ENCODE data around the gene RLF. TPM values are rescaled to one million over a fixed set of nuclear protein-coding genes. Genes with fewer than 3 reads are reported as not detected.

The RLF gene
- total RNA-seq, 4 donors from 2014 or later: 15.1 to 23.7 (median 21.2) TPM

DNA sequence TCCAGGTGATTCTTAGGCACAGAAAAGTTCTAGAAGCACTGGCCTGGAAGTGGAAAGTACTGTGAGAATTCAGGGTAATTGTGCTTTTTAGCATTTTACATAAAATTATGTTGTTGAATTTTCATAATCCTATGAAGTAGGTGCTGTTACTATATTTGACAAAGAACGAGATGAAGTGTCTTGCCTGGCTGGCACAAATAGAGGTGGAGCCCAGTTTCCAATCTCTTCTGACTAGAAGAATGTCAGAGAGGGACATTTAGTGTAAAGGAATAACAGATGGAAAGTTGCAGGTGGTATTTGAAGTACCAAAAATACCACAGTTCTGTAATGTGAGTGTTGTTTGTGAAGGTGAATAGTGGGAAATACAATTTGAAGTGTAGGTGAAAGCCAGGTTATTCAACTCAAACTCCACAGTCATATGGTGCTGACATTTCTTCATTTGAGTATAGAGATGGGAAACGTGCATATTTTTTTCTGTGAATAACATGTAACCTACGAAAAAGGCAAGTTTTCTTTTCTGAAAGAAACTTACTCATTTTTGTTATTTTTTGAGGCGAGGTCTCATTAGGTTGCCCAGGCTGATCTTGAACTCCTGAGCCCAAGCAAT, 83.1 kb downstream of the RLF start:
- Histone ChIP-seq H3K27me3 (no peaks in the 10 kb centered on the region), H3K9me3 (no peaks in the 10 kb centered on the region), H3K4me3 (no peak overlapping the region), H3K27ac (replicated peaks in 1 of 4) (no peak overlapping the region), H3K4me1 (peaks cover 0 to 5% (median 0%) of the 10 kb centered on the region in 4 donors), H3K36me3 (peaks cover 0 to 3% (median under 1%) of the 10 kb centered on the region in 4 donors)
- DNase-seq (ENCODE audit: extremely low spot score): no peak
- TF ChIP-seq EP300 (IDR thresholded peaks at IDR 0.05) (no peak), POLR2A (IDR thresholded peaks at IDR 0.05; ENCODE audit: low read depth) (no peak), POLR2AphosphoS5 (IDR thresholded peaks at IDR 0.05) (no peak)
- TF ChIP-seq, protein P1, sequence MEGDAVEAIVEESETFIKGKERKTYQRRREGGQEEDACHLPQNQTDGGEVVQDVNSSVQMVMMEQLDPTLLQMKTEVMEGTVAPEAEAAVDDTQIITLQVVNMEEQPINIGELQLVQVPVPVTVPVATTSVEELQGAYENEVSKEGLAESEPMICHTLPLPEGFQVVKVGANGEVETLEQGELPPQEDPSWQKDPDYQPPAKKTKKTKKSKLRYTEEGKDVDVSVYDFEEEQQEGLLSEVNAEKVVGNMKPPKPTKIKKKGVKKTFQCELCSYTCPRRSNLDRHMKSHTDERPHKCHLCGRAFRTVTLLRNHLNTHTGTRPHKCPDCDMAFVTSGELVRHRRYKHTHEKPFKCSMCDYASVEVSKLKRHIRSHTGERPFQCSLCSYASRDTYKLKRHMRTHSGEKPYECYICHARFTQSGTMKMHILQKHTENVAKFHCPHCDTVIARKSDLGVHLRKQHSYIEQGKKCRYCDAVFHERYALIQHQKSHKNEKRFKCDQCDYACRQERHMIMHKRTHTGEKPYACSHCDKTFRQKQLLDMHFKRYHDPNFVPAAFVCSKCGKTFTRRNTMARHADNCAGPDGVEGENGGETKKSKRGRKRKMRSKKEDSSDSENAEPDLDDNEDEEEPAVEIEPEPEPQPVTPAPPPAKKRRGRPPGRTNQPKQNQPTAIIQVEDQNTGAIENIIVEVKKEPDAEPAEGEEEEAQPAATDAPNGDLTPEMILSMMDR (IDR thresholded peaks at IDR 0.05): no peak
- 70% methylated on average over 4 of the region's 4 CpGs for WGBS
- intact Hi-C loops (cut with DNase I): no loop called here

DNA sequence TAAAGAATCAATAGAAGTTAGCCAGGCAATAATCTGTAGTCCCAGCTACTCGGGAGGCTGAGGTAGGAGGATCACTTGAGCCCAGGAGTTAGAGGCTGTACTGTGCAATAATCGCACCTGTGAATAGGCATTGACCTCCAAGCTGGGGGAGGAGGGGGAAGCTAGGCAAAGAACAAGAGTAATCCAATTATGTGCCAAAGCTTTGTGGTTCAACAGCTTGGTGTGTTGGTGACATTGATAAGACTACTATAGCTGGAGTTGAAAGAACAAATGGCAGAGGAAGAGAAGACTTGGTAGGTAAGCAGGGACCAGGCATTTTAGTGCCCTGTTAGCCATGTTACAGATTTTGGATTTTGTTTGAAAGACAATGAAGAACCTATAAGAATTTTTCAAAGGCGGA, 84.5 kb downstream of the RLF start:
- intact Hi-C loops (cut with DNase I): no loop called here
- no peak for DNase-seq (ENCODE audit: extremely low spot score)
- H3K27ac ChIP-seq (replicated peaks in 1 of 4): no peak overlapping the region
- H3K36me3 ChIP-seq: no peaks in the 10 kb centered on the region
- H3K4me1 ChIP-seq: peaks cover 0 to 5% (median 0%) of the 10 kb centered on the region in 4 donors
- H3K4me3 ChIP-seq: no peak overlapping the region
- WGBS: 96% methylated on average over 3 of the region's 3 CpGs
- no peak for TF ChIP-seq EP300 (IDR thresholded peaks at IDR 0.05)
- TF ChIP-seq POLR2AphosphoS5 (IDR thresholded peaks at IDR 0.05): no peak
- TF ChIP-seq, protein P1 (IDR thresholded peaks at IDR 0.05): no peak
- TF ChIP-seq POLR2A (IDR thresholded peaks at IDR 0.05; ENCODE audit: low read depth): no peak
- H3K9me3 ChIP-seq: no peaks in the 10 kb centered on the region
- H3K27me3 ChIP-seq: no peaks in the 10 kb centered on the region

DNA sequence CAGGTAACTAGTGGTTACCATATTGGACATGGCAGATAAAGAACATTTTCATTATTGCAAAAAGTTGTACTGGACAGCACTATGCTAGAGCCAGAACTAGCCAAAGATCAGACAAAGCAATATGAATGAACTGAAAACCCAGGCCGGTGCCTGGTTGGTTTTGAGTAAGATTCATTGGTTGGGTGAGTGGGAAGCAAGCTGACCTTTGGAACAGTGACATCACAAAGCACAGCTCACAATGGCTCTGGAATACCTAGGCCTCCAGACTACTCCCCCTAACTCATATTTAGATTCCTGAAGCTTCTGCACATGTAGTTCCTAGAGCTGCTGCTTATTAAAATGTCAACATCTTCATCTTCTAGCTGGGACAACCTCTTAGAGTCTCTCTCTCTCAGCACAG, 86.5 kb downstream of the RLF start, which contains the start of gene TMCO2:
TMCO2 (plus strand) TSS at position 283 of the 400 bp plus-strand sequence; CDS start at position 340, 57 bp downstream.
- 43% methylated on average over 1 of the region's 1 CpG for WGBS
- Histone ChIP-seq H3K27me3 (no peaks in the 10 kb centered on the region), H3K4me3 (no peak within 1 kb of the TSS), H3K9me3 (no peaks in the 10 kb centered on the region), H3K27ac (replicated peaks in 1 of 4) (no peak within 1 kb of the TSS), H3K4me1 (peaks cover 0 to 5% (median 0%) of the 10 kb centered on the region in 4 donors), H3K36me3 (no peaks in the 10 kb centered on the region)
- no peak for TF ChIP-seq POLR2A (IDR thresholded peaks at IDR 0.05; ENCODE audit: low read depth)
- intact Hi-C loops (cut with DNase I): no loop called here
- no peak for DNase-seq (ENCODE audit: extremely low spot score)

DNA sequence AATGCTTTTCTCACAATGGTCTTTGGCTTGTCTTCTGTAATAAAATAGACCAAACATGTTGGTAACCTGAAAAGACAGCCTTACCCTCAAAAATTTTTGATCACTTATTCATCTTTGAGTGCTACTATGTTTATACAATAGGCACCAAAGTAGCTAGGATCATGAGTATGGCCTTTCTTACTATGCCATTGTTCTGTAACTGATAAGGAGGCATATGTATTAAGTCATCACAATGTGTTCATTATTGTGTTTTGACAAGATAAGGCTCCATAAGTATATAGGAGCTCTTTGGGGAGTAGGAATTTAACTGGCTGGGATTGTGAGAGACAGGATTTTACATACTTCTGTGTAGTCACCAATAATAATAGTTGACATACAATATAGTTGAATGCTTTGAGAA, 87.2 kb downstream of the RLF start:
- intact Hi-C loops (cut with DNase I): no loop called here
- TF ChIP-seq EP300 (IDR thresholded peaks at IDR 0.05) (no peak), POLR2AphosphoS5 (IDR thresholded peaks at IDR 0.05) (no peak), POLR2A (IDR thresholded peaks at IDR 0.05; ENCODE audit: low read depth) (no peak)
- TF ChIP-seq, protein P1 (IDR thresholded peaks at IDR 0.05): no peak
- H3K27me3 ChIP-seq: no peaks in the 10 kb centered on the region

DNA sequence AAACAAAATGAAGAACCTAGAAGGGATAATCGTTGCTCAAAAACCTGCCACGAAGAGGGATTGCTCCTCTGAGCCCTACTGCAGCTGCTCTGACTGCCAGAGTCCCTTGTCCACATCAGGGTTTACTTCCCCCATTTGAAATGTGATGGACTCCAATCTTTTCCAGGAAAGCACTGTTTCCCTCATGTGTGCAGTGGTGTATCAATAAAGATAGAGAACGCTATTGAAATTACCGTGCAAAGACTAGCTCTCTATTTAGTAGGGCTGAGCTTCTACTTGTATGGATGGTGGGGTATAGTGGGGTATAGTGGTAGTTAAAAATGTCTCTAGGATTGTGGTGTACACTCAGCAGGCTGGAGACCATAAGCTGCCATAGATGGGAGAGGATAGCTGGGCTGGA, 90.3 kb downstream of the RLF start:
- DNase-seq (ENCODE audit: extremely low spot score): no peak
- H3K27me3 ChIP-seq: no peaks in the 10 kb centered on the region
- H3K27ac ChIP-seq (replicated peaks in 1 of 4): no peak overlapping the region
- peaks cover 10 to 15% (median 12%) of the 10 kb centered on the region in 4 donors for H3K4me1 ChIP-seq
- H3K9me3 ChIP-seq: no peaks in the 10 kb centered on the region
- intact Hi-C loops (cut with DNase I): loop anchor here (10.0 kb wide), 1 partner anchor 297 kb away; the partner anchor contains the start of gene MFSD2A
- H3K4me3 ChIP-seq: no peak overlapping the region
- WGBS: 79% methylated on average over 4 of the region's 4 CpGs
- no peaks in the 10 kb centered on the region for H3K36me3 ChIP-seq
- TF ChIP-seq EP300 (IDR thresholded peaks at IDR 0.05): no peak
- no peak for TF ChIP-seq POLR2A (IDR thresholded peaks at IDR 0.05; ENCODE audit: low read depth)
- TF ChIP-seq, protein P1 (IDR thresholded peaks at IDR 0.05): no peak
- no peak for TF ChIP-seq POLR2AphosphoS5 (IDR thresholded peaks at IDR 0.05)

More for the DNA sequence above, 87.2 kb downstream of the RLF start:
- H3K27ac ChIP-seq (replicated peaks in 1 of 4): no peak overlapping the region
- no peaks in the 10 kb centered on the region for H3K9me3 ChIP-seq
- DNase-seq (ENCODE audit: extremely low spot score): no peak
- H3K4me3 ChIP-seq: no peak overlapping the region
- H3K36me3 ChIP-seq: no peaks in the 10 kb centered on the region
- peaks cover 0 to 5% (median 0%) of the 10 kb centered on the region in 4 donors for H3K4me1 ChIP-seq
